K562 (cell line): Measurements from ENCODE around the gene PCDHB16. TPM values are rescaled to one million over a fixed set of nuclear protein-coding genes. Genes with fewer than 3 reads are reported as not detected.
"Not testable (repeated sequence)": the region's sequence is repeated elsewhere in the genome, so short reads cannot be mapped to it uniquely, and the experiment has no call there.

Experiments
- ATAC-seq: fragments of 200-7000 bp; cut with Tn5 transposase; 3 replicates; pipeline ENCODE4 v1.9.1; 2020; ENCODE audit warnings: moderate library complexity
- BruUV-seq: library from RNA; stranded (reverse); fragments of 400-500 nt; replicated peaks from 2 replicates; lab custom pipeline; 2021; lab: Mats Ljungman, UMichigan
- CTCF ChIA-PET: fragments of 300-600 bp; formaldehyde crosslinking; extraction: SDS; loops from one replicate; lab custom pipeline; 2021; ENCODE audit warnings: low intra/inter-chr PET ratio; lab: Yijun Ruan, JAX
- POLR2A ChIA-PET: fragments of 300-600, 350-650 bp; sonication (Branson Sonifier 250); formaldehyde crosslinking; extraction: SDS; loops from one replicate; lab custom pipeline; 2021; ENCODE audit warnings: antibody characterized with exemption, inconsistent platforms; lab: Yijun Ruan, JAX
- DNase-seq, 4 experiments: peaks; one replicate each; pipeline versions ENCODE4 v3.0.0 to v3.0.0-alpha.2; 2011 to 2018; ENCODE audit warnings: low spot score in 3 of 4, mixed read lengths in 3 of 4; ENCODE audit errors: extremely low read depth in 1 of 4
- FAIRE-seq: peaks from 2 replicates; lab custom pipeline; 2011; peaks lifted over from hg19 to GRCh38; lab: Jason Lieb, UNC
- H2AFZ ChIP-seq: 2 replicates; pipeline ENCODE4 v1.6.0; 2011; ENCODE audit warnings: low read depth, low read length, control low read depth, inconsistent platforms
- H3K27ac ChIP-seq: fragments of 200-600 bp; 3 replicates; pipeline ENCODE4 v1.8.0; 2011; ENCODE audit warnings: low read depth, mild to moderate bottlenecking, control low read depth, inconsistent platforms, low read length, moderate library complexity, mixed read lengths; ENCODE audit errors: extremely low read depth
- H3K27me3 ChIP-seq, 2 experiments: fragments of 300-600 bp in 1 of 2; 2 replicates in 1 of 2; 3 replicates in 1 of 2; pipeline versions ENCODE4 v1.6.0 to v1.8.0; 2011; ENCODE audit warnings: inconsistent platforms in 2 of 2, low read length in 2 of 2, mild to moderate bottlenecking in 1 of 2, mixed read lengths in 1 of 2, moderate library complexity in 1 of 2; ENCODE audit not compliant: control insufficient read depth in 2 of 2, insufficient read depth in 2 of 2
- H3K36me3 ChIP-seq: fragments of 300-600 bp; 3 replicates; pipeline ENCODE4 v1.8.0; 2011; ENCODE audit warnings: mild to moderate bottlenecking, low read length, inconsistent platforms; ENCODE audit not compliant: control insufficient read depth, insufficient read depth
- H3K4me1 ChIP-seq, 2 experiments: fragments of 200-600 bp in 1 of 2; replicated peaks in 1 of 2; 2 replicates in 1 of 2; 3 replicates in 1 of 2; pipeline versions ENCODE4 v1.5.1 to v1.8.0; 2011; ENCODE audit warnings: inconsistent platforms in 2 of 2, low read length in 2 of 2, mild to moderate bottlenecking in 1 of 2, mixed read lengths in 1 of 2, moderate library complexity in 1 of 2; ENCODE audit not compliant: control insufficient read depth in 2 of 2, insufficient read depth in 2 of 2
- H3K4me2 ChIP-seq: 2 replicates; pipeline ENCODE4 v1.6.1; 2011; ENCODE audit warnings: low read length, control low read depth, inconsistent platforms, mixed read lengths; ENCODE audit not compliant: insufficient read depth
- H3K4me3 ChIP-seq: fragments of 200-600 bp; sonication (generic), shearing (Covaris generic); 2 replicates; pipeline ENCODE4 v1.5.1; 2016; ENCODE audit warnings: control low read depth, inconsistent platforms
- H3K79me2 ChIP-seq: fragments of 200-600 bp; 3 replicates; pipeline ENCODE4 v1.8.0; 2011; ENCODE audit warnings: low read length, inconsistent platforms; ENCODE audit not compliant: control insufficient read depth, insufficient read depth
- H3K9ac ChIP-seq, 2 experiments: 2 replicates each; pipeline versions ENCODE4 v1.6.0 to v1.6.1; 2011; ENCODE audit warnings: low read depth in 2 of 2, low read length in 2 of 2, control low read depth in 1 of 2, inconsistent platforms in 1 of 2, mild to moderate bottlenecking in 1 of 2, mixed read lengths in 1 of 2; ENCODE audit not compliant: insufficient read depth in 1 of 2
- H3K9me1 ChIP-seq: one replicate; pipeline ENCODE4 v1.6.0; 2011; ENCODE audit warnings: inconsistent platforms, mild to moderate bottlenecking, low read length, moderate library complexity; ENCODE audit not compliant: control insufficient read depth, insufficient read depth
- H3K9me3 ChIP-seq: replicated peaks from 2 replicates; pipeline ENCODE4 v1.5.1; 2011; ENCODE audit warnings: low read depth, low read length, inconsistent platforms; ENCODE audit not compliant: control insufficient read depth, insufficient read depth
- H4K20me1 ChIP-seq: replicated peaks from 2 replicates; pipeline ENCODE4 v1.6.1; 2011; ENCODE audit warnings: low read length, inconsistent platforms, mixed read lengths; ENCODE audit not compliant: control insufficient read depth, insufficient read depth
- C11orf30 ChIP-seq: fragments of 450-650 bp; IDR thresholded peaks from 2 replicates; pipeline ENCODE4 v1.6.1; 2016; ENCODE audit warnings: low read depth, mild to moderate bottlenecking
- CEBPB ChIP-seq: fragments of 450-650 bp; IDR thresholded peaks from 2 replicates; pipeline ENCODE4 v1.6.1; 2016; ENCODE audit warnings: missing genetic modification characterization, missing compliant biosample characterization
- MAFF ChIP-seq: IDR thresholded peaks from 2 replicates; pipeline ENCODE4 v1.6.1; 2012; ENCODE audit warnings: low read length, improper control_type of control experiment
- ZNF316 ChIP-seq: fragments of 450-650 bp; IDR thresholded peaks from 2 replicates; pipeline ENCODE4 v1.6.1; 2016
- WGBS: fragments of 100-300 bp; shearing (Covaris generic); methylation state at CpG from one replicate; pipeline ENCODE4 v1.1.6; 2016; ENCODE audit warnings: low coverage, mixed read lengths; ENCODE audit not compliant: insufficient coverage; ENCODE audit errors: missing lambda C conversion rate; 5-methylcytosine and 5-hydroxymethylcytosine counted together
- in situ Hi-C: fragments of 300-500 bp; cut with MboI; formaldehyde crosslinking; loops from 4 replicates; pipeline ENCODE4 v1.15.0; 2018; ENCODE audit warnings: inconsistent platforms, mixed read lengths
- intact Hi-C: fragments of 100-400 bp; cut with micrococcal nuclease; formaldehyde crosslinking; loops from 2 replicates; pipeline ENCODE4 v1.14.2; 2022
- polyA plus RNA-seq, 8 experiments: library from polyadenylated mRNA; depleted of rRNA in 4 of 8; stranded (reverse) in 5 of 8; unstranded in 3 of 8; fragments of >200 nt; fragmentation: Nextera tagmentation in 2 of 8; fragmentation: Illumina TruSeq in 1 of 8; extraction: Ambion mirVana in 2 of 8; extraction: Trizol in 1 of 8; gene quantifications; 2 replicates each; pipeline versions ENCODE4 v1.2.1 to v1.2.3, GENCODE V29; 2011 to 2014; ENCODE audit warnings: inconsistent platforms in 1 of 8, missing spikeins in 1 of 8
- total RNA-seq, 7 experiments: library from RNA; depleted of rRNA in 6 of 7; stranded (reverse); fragments of >200 nt in 6 of 7; fragmentation: Illumina TruSeq in 2 of 7; extraction: Trizol in 2 of 7; gene quantifications; 2 replicates each; pipeline versions ENCODE4 v1.2.1 to v1.2.3, GENCODE V29; 2011 to 2021; ENCODE audit warnings: low replicate concordance in 1 of 7
- TF ChIP-seq, protein P1 (sequence below): fragments of 450-650 bp; IDR thresholded peaks from 2 replicates; pipeline ENCODE4 v1.6.1; 2018; ENCODE audit not compliant: partially characterized antibody

The PCDHB16 gene
- total and polyA plus RNA-seq, 9 of the 15 experiments (the other 6 are each of a cell fraction or from before 2014, with no cell fraction given), result not detected

DNA sequence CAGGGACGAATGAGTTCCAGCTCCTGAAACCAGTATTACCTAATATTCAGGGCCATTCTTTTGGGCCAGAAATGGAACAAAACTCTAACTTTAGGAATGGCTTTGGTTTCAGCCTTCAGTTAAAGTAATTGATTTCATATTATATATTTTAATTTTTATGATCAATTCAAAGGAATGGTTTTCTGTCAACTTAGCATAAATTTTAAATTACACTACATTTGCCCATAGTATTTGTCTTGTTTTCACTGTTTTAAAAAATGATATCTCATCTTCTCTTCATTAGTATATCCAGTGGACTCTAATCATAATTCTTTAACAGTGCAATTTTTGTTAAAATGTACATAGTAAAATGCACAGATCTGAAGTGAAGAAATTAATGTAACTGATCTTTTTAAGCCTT lies 1.9 kb upstream of the PCDHB16 start:
- CTCF ChIA-PET, result no interaction called here
- Histone ChIP-seq H3K4me1 (no peaks in the 10 kb centered on the region), H3K9me1 (no peaks in the 10 kb centered on the region), H3K27me3 (peaks cover 5 to 14% of the 10 kb centered on the region in 2 experiments; a peak in 1 of 5 replicates), H2AFZ (no peak overlapping the region), H3K36me3 (no peaks in the 10 kb centered on the region), H3K79me2 (no peaks in the 10 kb centered on the region), H3K9ac (no peak overlapping the region), H3K27ac (no peak overlapping the region), H4K20me1 (no peaks in the 10 kb centered on the region), H3K9me3 (no peaks in the 10 kb centered on the region), H3K4me2 (no peak overlapping the region), H3K4me3 (no peak overlapping the region)
- intact Hi-C loops, result no loop called here
- FAIRE-seq (no peak), DNase-seq (no peak), ATAC-seq (no peak)
- in situ Hi-C loops, result no loop called here
- no TSS peak for BruUV-seq
- TF ChIP-seq MAFF (0 out of 2 replicates have a peak, but pooled peaks have one; percentile 3), CEBPB (tag) (no peak), ZNF316 (peak; percentile 78), C11orf30 (peak; percentile 38; the same call in 1 of the 2 replicates)
- TF ChIP-seq, protein P1, sequence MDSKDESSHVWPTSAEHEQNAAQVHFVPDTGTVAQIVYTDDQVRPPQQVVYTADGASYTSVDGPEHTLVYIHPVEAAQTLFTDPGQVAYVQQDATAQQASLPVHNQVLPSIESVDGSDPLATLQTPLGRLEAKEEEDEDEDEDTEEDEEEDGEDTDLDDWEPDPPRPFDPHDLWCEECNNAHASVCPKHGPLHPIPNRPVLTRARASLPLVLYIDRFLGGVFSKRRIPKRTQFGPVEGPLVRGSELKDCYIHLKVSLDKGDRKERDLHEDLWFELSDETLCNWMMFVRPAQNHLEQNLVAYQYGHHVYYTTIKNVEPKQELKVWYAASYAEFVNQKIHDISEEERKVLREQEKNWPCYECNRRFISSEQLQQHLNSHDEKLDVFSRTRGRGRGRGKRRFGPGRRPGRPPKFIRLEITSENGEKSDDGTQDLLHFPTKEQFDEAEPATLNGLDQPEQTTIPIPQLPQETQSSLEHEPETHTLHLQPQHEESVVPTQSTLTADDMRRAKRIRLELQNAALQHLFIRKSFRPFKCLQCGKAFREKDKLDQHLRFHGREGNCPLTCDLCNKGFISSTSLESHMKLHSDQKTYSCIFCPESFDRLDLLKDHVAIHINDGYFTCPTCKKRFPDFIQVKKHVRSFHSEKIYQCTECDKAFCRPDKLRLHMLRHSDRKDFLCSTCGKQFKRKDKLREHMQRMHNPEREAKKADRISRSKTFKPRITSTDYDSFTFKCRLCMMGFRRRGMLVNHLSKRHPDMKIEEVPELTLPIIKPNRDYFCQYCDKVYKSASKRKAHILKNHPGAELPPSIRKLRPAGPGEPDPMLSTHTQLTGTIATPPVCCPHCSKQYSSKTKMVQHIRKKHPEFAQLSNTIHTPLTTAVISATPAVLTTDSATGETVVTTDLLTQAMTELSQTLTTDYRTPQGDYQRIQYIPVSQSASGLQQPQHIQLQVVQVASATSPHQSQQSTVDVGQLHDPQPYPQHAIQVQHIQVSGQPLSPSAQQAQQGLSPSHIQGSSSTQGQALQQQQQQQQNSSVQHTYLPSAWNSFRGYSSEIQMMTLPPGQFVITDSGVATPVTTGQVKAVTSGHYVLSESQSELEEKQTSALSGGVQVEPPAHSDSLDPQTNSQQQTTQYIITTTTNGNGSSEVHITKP, result no peak
- POLR2A ChIA-PET, result no interaction called here
- 0% methylated on average over 1 of the region's 1 CpG for WGBS

DNA sequence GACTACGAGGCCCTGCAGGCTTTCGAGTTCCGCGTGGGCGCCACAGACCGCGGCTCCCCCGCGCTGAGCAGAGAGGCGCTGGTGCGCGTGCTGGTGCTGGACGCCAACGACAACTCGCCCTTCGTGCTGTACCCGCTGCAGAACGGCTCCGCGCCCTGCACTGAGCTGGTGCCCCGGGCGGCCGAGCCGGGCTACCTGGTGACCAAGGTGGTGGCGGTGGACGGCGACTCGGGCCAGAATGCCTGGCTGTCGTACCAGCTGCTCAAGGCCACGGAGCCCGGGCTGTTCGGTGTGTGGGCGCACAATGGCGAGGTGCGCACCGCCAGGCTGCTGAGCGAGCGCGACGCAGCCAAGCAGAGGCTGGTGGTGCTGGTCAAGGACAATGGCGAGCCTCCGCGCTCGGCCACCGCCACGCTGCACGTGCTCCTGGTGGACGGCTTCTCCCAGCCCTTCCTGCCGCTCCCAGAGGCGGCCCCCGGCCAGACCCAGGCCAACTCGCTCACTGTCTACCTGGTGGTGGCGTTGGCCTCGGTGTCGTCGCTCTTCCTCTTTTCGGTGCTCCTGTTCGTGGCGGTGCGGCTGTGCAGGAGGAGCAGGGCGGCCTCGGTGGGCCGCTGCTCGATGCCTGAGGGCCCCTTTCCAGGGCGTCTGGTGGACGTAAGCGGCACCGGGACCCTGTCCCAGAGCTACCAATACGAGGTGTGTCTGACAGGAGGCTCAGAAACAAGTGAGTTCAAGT lies 2.1 kb downstream of the PCDHB16 start:
- in situ Hi-C loops, CTCF ChIA-PET, H3K79me2 ChIP-seq, H3K4me2 ChIP-seq, DNase-seq, H2AFZ ChIP-seq, ATAC-seq, FAIRE-seq, intact Hi-C loops, H3K36me3 ChIP-seq, H3K4me1 ChIP-seq, H3K9ac ChIP-seq, H3K4me3 ChIP-seq, H4K20me1 ChIP-seq, H3K27ac ChIP-seq, H3K9me1 ChIP-seq, H3K27me3 ChIP-seq, H3K9me3 ChIP-seq, BruUV-seq, POLR2A ChIA-PET: not testable (repeated sequence)
- 3% methylated on average over 21 of the region's 69 CpGs for WGBS
